Neural cell (in vitro differentiated cells): ENCODE measurements around the gene IL5RA. TPM values are rescaled to one million over a fixed set of nuclear protein-coding genes. Genes with fewer than 3 reads are reported as not detected.

Source experiments
- H2AFZ ChIP-seq: fragments of 200-600, 300-800 bp; sonication (generic), shearing (Covaris generic); 2 replicates; pipeline ENCODE4 v1.6.0; 2014; ENCODE audit warnings: low read depth, mild to moderate bottlenecking, antibody characterized with exemption, low read length, moderate library complexity
- H3F3A ChIP-seq: fragments of 200-600 bp; shearing (Covaris generic); 2 replicates; pipeline ENCODE4 v1.6.1; 2016; ENCODE audit warnings: mild to moderate bottlenecking, moderate library complexity, mixed read lengths, antibody characterized with exemption, low read length; ENCODE audit not compliant: insufficient read depth, poor library complexity, severe bottlenecking
- H3K27ac ChIP-seq: fragments of 200-600, 300-800 bp; sonication (generic), shearing (Covaris generic); 2 replicates; pipeline ENCODE4 v1.5.1; 2014; ENCODE audit warnings: mild to moderate bottlenecking, low read length, moderate library complexity
- H3K27me3 ChIP-seq: fragments of 300-800, 200-600 bp; sonication (generic), shearing (Covaris generic); 2 replicates; pipeline ENCODE4 v1.6.0; 2014; ENCODE audit warnings: mild to moderate bottlenecking, low read depth, low read length, moderate library complexity; ENCODE audit not compliant: insufficient read depth
- H3K36me3 ChIP-seq: fragments of 300-800, 200-600 bp; sonication (generic), shearing (Covaris generic); 2 replicates; pipeline ENCODE4 v1.5.1; 2014; ENCODE audit warnings: mild to moderate bottlenecking, antibody characterized with exemption, low read length, moderate library complexity; ENCODE audit not compliant: insufficient read depth
- H3K4me2 ChIP-seq: fragments of 300-800, 200-600 bp; sonication (generic), shearing (Covaris generic); 2 replicates; pipeline ENCODE4 v1.6.0; 2014; ENCODE audit warnings: mild to moderate bottlenecking, low read length
- H3K4me3 ChIP-seq: fragments of 300-800, 200-600 bp; sonication (generic), shearing (Covaris generic); 2 replicates; pipeline ENCODE4 v1.5.1; 2014; ENCODE audit warnings: mild to moderate bottlenecking, low read length, moderate library complexity
- H3K79me2 ChIP-seq: fragments of 200-600 bp; shearing (Covaris generic); replicated peaks from 2 replicates; pipeline ENCODE4 v1.6.0; 2014; ENCODE audit warnings: mild to moderate bottlenecking, low read length, moderate library complexity; ENCODE audit not compliant: insufficient read depth
- H3K9ac ChIP-seq: fragments of 300-800, 200-600 bp; sonication (generic), shearing (Covaris generic); 2 replicates; pipeline ENCODE4 v1.6.1; 2016; ENCODE audit warnings: mild to moderate bottlenecking, low read length, mixed read lengths
- H3K9me2 ChIP-seq: fragments of 200-600 bp; shearing (Covaris generic); 2 replicates; pipeline ENCODE4 v1.6.1; 2016; ENCODE audit warnings: mild to moderate bottlenecking, low read length, mixed read lengths; ENCODE audit not compliant: insufficient read depth
- H3K9me3 ChIP-seq: fragments of 200-600, 300-800 bp; sonication (generic), shearing (Covaris generic); 2 replicates; pipeline ENCODE4 v1.6.1; 2016; ENCODE audit warnings: mild to moderate bottlenecking, mixed run types, low read length, moderate library complexity, mixed read lengths
- H4K20me1 ChIP-seq: fragments of 200-600 bp; shearing (Covaris generic); 2 replicates; pipeline ENCODE4 v1.6.1; 2016; ENCODE audit warnings: mild to moderate bottlenecking, mixed run types; ENCODE audit not compliant: insufficient read depth
- EP300 ChIP-seq: fragments of 450-650 bp; conservative IDR thresholded peaks from 2 replicates; pipeline ENCODE4 v1.6.1; 2014; ENCODE audit warnings: antibody characterized with exemption, mild to moderate bottlenecking, moderate library complexity; ENCODE audit not compliant: poor library complexity, severe bottlenecking
- EZH2 ChIP-seq: fragments of 200-600, 300-800 bp; shearing (Covaris generic), sonication (generic); IDR thresholded peaks from 2 replicates; pipeline ENCODE4 v1.6.1; 2014; ENCODE audit warnings: antibody characterized with exemption, low read length, borderline replicate concordance, mild to moderate bottlenecking; ENCODE audit not compliant: insufficient read depth, poor library complexity, severe bottlenecking
- MXI1 ChIP-seq: fragments of 450-650 bp; conservative IDR thresholded peaks from 2 replicates; pipeline ENCODE4 v1.6.1; 2014; ENCODE audit warnings: antibody characterized with exemption, mild to moderate bottlenecking; ENCODE audit not compliant: poor library complexity, severe bottlenecking
- POLR2AphosphoS5 ChIP-seq: IDR thresholded peaks from 2 replicates; pipeline ENCODE4 v1.6.1; 2012
- RAD21 ChIP-seq: fragments of 450-650 bp; conservative IDR thresholded peaks from 2 replicates; pipeline ENCODE4 v1.6.1; 2014; ENCODE audit warnings: antibody characterized with exemption, mild to moderate bottlenecking, moderate library complexity
- REST ChIP-seq: IDR thresholded peaks from 2 replicates; pipeline ENCODE4 v1.6.1; 2012; ENCODE audit warnings: borderline replicate concordance
- SMC3 ChIP-seq: fragments of 450-650 bp; conservative IDR thresholded peaks from 2 replicates; pipeline ENCODE4 v1.6.1; 2014; ENCODE audit warnings: antibody characterized with exemption, mild to moderate bottlenecking, moderate library complexity; ENCODE audit not compliant: poor library complexity
- TAF1 ChIP-seq: IDR thresholded peaks from 2 replicates; pipeline ENCODE4 v1.6.1; 2012; ENCODE audit warnings: low read depth
- polyA plus RNA-seq: library from polyadenylated mRNA; depleted of rRNA; stranded (reverse); fragments of >200 nt; gene quantifications from 2 replicates; pipeline ENCODE4 v1.2.3, GENCODE V29; 2014
- TF ChIP-seq, protein P1 (sequence below): fragments of 450-650 bp; IDR thresholded peaks from 2 replicates; pipeline ENCODE4 v1.5.1; 2014; ENCODE audit warnings: antibody characterized with exemption, mild to moderate bottlenecking, moderate library complexity; ENCODE audit not compliant: poor library complexity, severe bottlenecking

IL5RA gene
- polyA plus RNA-seq, 1 donor from 2014 or later = 0.10 TPM

DNA sequence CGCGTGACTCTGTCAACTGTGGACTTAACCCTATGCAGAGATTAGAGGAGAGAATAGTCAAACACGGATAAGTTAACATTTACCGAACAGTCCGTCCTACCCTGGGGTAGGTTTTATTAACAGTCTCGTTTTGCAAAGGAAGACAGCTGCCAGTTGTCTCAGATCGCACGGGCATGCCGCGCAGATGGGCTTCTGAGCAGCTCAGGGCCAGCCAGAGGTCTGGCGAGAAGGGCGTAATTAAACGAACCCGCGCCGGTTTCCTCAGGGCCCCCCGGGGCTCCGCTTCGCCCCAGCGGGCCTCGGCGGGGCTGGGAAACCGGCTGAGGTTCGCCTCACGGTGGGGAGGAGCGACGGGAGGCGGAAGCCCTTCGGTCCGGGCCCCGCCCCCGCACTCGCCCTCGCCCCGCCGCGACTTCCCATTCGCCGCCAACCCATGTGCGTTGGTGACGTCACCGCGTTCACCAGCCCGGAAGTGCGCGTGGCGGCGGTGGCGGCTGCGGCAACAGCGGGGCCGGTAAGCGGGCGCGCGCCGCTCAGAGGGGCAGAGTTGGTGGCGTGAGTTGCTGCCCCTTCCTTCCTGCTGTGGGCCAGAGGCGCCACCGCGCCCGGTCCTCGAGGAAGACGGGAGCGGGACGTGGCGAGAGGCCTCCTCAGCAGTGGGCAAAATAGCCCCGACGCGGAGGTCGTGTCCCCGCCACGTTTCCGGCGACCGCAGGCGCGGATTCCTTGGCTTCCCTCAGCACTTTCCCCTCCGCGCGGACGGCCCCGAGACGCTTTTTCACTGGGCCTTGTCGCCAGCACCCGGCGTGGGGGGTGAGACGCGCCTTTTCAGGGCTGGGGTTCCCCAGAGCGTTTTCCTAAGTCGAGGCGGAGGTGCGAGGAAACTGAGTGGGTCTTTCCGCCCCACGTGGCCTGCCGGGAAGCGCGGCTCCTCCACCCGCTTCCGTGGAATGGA, 16.6 kb upstream of the IL5RA start, which contains the start of gene TRNT1:
Gene TRNT1 (plus strand): TSS at position 464 of the 955 bp plus-strand sequence. CDS start 2,101 bp downstream, outside the sequence.
- Histone ChIP-seq H2AFZ (peak within 1 kb of the TSS; percentile 100), H3F3A (peaks cover 3% of the 10 kb centered on the region), H3K9me2 (no peaks in the 10 kb centered on the region), H3K36me3 (no peaks in the 10 kb centered on the region), H3K4me3 (peak within 1 kb of the TSS; percentile 99), H3K79me2 (peaks cover 10% of the 10 kb centered on the region), H4K20me1 (no peaks in the 10 kb centered on the region), H3K27ac (peak within 1 kb of the TSS; percentile 89), H3K4me2 (peak within 1 kb of the TSS; percentile 88), H3K27me3 (no peaks in the 10 kb centered on the region), H3K9ac (peak within 1 kb of the TSS; percentile 81), H3K9me3 (no peaks in the 10 kb centered on the region)
- TF ChIP-seq EZH2 (no peak), EP300 (no peak), SMC3 (no peak), MXI1 (peak; percentile 97), POLR2AphosphoS5 (peak; percentile 91), RAD21 (peak; percentile 51), TAF1 (no peak), REST (no peak)
- TF ChIP-seq, protein P1, sequence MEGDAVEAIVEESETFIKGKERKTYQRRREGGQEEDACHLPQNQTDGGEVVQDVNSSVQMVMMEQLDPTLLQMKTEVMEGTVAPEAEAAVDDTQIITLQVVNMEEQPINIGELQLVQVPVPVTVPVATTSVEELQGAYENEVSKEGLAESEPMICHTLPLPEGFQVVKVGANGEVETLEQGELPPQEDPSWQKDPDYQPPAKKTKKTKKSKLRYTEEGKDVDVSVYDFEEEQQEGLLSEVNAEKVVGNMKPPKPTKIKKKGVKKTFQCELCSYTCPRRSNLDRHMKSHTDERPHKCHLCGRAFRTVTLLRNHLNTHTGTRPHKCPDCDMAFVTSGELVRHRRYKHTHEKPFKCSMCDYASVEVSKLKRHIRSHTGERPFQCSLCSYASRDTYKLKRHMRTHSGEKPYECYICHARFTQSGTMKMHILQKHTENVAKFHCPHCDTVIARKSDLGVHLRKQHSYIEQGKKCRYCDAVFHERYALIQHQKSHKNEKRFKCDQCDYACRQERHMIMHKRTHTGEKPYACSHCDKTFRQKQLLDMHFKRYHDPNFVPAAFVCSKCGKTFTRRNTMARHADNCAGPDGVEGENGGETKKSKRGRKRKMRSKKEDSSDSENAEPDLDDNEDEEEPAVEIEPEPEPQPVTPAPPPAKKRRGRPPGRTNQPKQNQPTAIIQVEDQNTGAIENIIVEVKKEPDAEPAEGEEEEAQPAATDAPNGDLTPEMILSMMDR = no peak

DNA sequence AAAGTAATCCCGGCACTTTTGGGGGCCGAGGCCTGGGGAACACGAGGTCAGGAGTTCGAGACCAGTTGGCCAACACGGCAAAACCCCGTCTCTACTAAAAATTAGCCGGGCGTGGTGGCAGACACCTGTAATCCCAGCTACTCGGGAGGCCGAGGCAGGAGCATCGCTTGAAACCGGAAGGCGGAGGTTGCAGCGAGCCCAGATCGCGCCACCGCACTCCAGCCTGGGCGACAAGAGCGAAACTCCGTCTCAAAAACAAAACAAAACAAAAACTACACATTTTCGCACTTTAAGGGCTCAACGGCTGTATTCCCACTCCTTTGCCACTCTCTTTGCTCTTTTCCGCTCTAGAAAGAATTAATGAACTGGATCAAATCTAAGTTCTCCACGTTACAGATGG, 15.8 kb upstream of the IL5RA start:
- Histone ChIP-seq H3K79me2 (peaks cover 10% of the 10 kb centered on the region), H3F3A (peaks cover 3% of the 10 kb centered on the region), H4K20me1 (no peaks in the 10 kb centered on the region), H3K9me2 (no peaks in the 10 kb centered on the region), H3K36me3 (no peaks in the 10 kb centered on the region), H3K27me3 (no peaks in the 10 kb centered on the region), H3K27ac (peak overlapping the region; percentile 89), H2AFZ (peak overlapping the region; percentile 100), H3K4me3 (peak overlapping the region; percentile 99), H3K9ac (peak overlapping the region; percentile 81), H3K9me3 (no peaks in the 10 kb centered on the region), H3K4me2 (peak overlapping the region; percentile 84)
- TF ChIP-seq EZH2 = no peak
